Measurements from ENCODE around the gene DYSF.

The DYSF gene

GRCh38 chr2:71603311-71603811 is 150.0 kb downstream of the DYSF start:
- H3K27me3 ChIP-seq (ENCODE audit: insufficient read depth, poor library complexity, severe bottlenecking) = no peaks in the 10 kb centered on the region
- DNase-seq (ENCODE audit: low spot score) = peak; percentile 34

GRCh38 chr2:71603851-71604725 is 150.7 kb downstream of the DYSF start:
- H3K36me3 ChIP-seq (ENCODE audit: low read depth) = no peaks in the 10 kb centered on the region

More at GRCh38 chr2:71603311-71603811, 150.0 kb downstream of the DYSF start:
- H3K4me3 ChIP-seq (ENCODE audit: severe bottlenecking) = no peak overlapping the region
- TF ChIP-seq CTCF (IDR thresholded peaks at IDR 0.05; ENCODE audit: poor library complexity, severe bottlenecking) = no peak
- ATAC-seq (ENCODE audit: low read depth) = no peak
- no peak overlapping the region for H3K27ac ChIP-seq (ENCODE audit: poor library complexity, severe bottlenecking)
- H3K36me3 ChIP-seq (ENCODE audit: low read depth) = no peaks in the 10 kb centered on the region
- no peaks in the 10 kb centered on the region for H3K4me1 ChIP-seq (ENCODE audit: insufficient read depth, poor library complexity, severe bottlenecking)
- no peaks in the 10 kb centered on the region for H3K9me3 ChIP-seq (ENCODE audit: severe bottlenecking)

DNA sequence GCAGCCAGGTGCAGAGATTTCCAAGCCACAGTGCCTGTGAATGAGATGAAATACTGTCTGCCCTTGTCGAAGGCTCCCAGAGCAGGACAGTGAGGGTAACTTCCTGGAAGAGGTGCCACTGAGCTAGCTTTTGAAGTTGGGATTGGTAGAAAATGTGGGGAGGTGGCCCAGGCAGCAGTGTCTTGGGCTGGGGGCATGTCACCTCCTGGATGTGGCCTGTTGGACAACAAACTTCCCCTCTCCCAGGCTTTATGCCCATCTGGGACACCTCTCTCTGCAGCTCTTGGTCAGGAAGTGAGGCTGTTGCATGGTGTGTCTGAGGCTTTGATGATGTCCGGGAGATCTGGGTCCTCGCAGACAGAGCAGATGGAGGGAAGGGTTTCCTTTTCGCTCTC is 151.4 kb downstream of the DYSF start:
- no peaks in the 10 kb centered on the region for H3K9me3 ChIP-seq (ENCODE audit: severe bottlenecking)
- ATAC-seq (ENCODE audit: low read depth) (no peak), DNase-seq (ENCODE audit: low spot score) (no peak)
- TF ChIP-seq CTCF (IDR thresholded peaks at IDR 0.05; ENCODE audit: poor library complexity, severe bottlenecking) = no peak
- no peaks in the 10 kb centered on the region for H3K27me3 ChIP-seq (ENCODE audit: insufficient read depth, poor library complexity, severe bottlenecking)
- no peaks in the 10 kb centered on the region for H3K36me3 ChIP-seq (ENCODE audit: low read depth)
- no peak overlapping the region for H3K4me3 ChIP-seq (ENCODE audit: severe bottlenecking)
- no peak overlapping the region for H3K27ac ChIP-seq (ENCODE audit: poor library complexity, severe bottlenecking)
- H3K4me1 ChIP-seq (ENCODE audit: insufficient read depth, poor library complexity, severe bottlenecking) = no peaks in the 10 kb centered on the region

More at GRCh38 chr2:71603851-71604725, 150.7 kb downstream of the DYSF start:
- Histone ChIP-seq H3K27ac (ENCODE audit: poor library complexity, severe bottlenecking) (no peak overlapping the region), H3K4me3 (ENCODE audit: severe bottlenecking) (no peak overlapping the region), H3K9me3 (ENCODE audit: severe bottlenecking) (no peaks in the 10 kb centered on the region), H3K27me3 (ENCODE audit: insufficient read depth, poor library complexity, severe bottlenecking) (no peaks in the 10 kb centered on the region), H3K4me1 (ENCODE audit: insufficient read depth, poor library complexity, severe bottlenecking) (no peaks in the 10 kb centered on the region)
- no peak for TF ChIP-seq CTCF (IDR thresholded peaks at IDR 0.05; ENCODE audit: poor library complexity, severe bottlenecking)
- ATAC-seq (ENCODE audit: low read depth) (no peak), DNase-seq (ENCODE audit: low spot score) (peak; percentile 36)

DNA sequence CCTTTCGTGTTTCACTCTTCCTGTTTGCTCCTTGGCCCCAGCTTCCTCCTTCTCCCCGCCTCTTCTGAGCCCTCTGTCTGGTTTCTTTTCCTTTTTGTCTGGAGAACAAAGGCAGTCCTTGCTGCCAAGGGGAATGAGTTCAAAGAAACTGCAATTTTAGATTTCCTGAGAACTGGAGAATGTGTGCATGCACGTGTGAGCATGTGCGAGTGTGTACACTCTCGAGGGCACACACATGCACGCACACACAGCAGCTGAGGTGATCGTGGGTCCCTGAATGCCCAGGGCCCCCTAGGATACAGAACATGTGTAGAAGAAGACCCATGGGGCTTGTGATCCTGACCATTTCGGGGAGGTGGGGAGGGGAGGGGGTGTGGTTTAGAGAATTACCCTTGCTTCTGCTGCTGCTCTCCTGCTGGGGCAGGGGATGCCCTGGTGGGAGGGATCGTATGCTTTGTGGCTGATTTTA is 151.8 kb downstream of the DYSF start:
- H3K27ac ChIP-seq (ENCODE audit: poor library complexity, severe bottlenecking) = no peak overlapping the region
- H3K27me3 ChIP-seq (ENCODE audit: insufficient read depth, poor library complexity, severe bottlenecking) = no peaks in the 10 kb centered on the region
- H3K4me3 ChIP-seq (ENCODE audit: severe bottlenecking) = no peak overlapping the region
- peak; percentile 34 for DNase-seq (ENCODE audit: low spot score)
- no peak for ATAC-seq (ENCODE audit: low read depth)
- no peaks in the 10 kb centered on the region for H3K9me3 ChIP-seq (ENCODE audit: severe bottlenecking)
- no peaks in the 10 kb centered on the region for H3K4me1 ChIP-seq (ENCODE audit: insufficient read depth, poor library complexity, severe bottlenecking)
- H3K36me3 ChIP-seq (ENCODE audit: low read depth) = no peaks in the 10 kb centered on the region
- no peak for TF ChIP-seq CTCF (IDR thresholded peaks at IDR 0.05; ENCODE audit: poor library complexity, severe bottlenecking)

Measured in RWPE2 (cell line).